GM10266 (cell line): Measurements from ENCODE around the gene CDH2.

Source experiments
- DNase-seq: peaks from one replicate; pipeline ENCODE4 v3.0.0; 2012; ENCODE audit errors: extremely low spot score
- CTCF ChIP-seq: IDR thresholded peaks from 2 replicates; pipeline ENCODE4 v1.5.1; 2012; ENCODE audit warnings: mild to moderate bottlenecking, low read depth; ENCODE audit not compliant: control insufficient read depth, insufficient read depth; ENCODE audit errors: missing control alignments

Gene CDH2

GRCh38 chr18:28193177-28193778 lies 16.3 kb upstream of the CDH2 start:
- no peak for DNase-seq
- no peak for TF ChIP-seq CTCF

DNA sequence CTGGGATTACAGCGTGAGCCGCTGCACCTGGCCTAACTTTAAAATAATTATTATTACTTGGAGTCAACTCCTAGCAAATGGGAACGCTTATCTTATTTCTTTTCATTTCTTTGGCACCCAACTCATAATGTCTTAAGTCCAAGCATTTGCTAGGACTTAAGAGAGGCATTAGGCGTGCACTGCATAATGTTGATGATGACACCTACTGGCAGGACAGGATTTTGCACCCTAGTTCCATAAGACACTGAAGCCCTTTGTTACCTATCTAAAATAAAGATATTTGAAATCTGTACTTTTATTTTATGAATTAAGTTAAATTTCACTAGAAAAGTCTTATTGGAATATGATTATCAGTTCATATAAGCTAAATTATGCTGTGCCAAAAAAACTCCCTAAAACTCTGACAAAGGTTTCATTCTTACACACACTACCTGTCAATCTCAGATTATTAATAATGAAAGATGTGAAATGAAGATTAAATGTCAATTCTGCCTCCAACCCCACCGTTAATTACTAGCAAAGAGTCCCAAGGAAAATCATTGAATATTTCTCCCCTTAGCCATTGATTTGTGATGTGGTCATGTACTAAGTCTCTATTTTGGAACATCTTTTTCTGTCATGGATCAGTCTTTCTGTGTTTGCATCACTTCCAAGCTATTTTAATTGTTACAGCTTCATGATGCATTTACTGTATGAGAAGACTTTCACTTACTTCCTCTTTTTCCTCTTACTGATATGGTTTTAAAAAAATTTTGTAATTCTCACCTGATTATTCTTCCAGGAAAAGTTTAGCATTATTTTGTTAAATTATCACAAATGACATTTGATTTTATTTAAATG lies 12.7 kb upstream of the CDH2 start:
- TF ChIP-seq CTCF: peak; percentile 59
- DNase-seq: peak; percentile 36

DNA sequence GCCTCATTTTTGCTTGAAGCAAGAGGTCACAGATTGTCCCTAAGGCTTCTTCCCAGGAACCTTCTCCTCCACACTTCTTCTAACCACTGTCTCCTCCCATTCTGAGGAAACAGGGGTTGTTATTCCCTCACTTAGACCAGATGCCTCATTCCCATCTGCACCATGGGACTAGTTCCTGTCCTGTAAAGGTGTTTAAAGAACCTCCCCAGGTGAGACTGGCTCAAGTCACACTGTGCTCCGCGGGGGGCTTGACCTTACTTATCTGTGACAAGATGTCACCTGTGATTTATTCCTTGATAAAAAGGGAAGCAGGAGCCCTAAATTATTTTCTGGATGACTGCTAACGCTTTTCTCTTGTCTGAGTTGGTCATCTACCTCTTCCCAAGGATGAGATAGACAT lies 8.2 kb upstream of the CDH2 start:
- no peak for TF ChIP-seq CTCF
- DNase-seq: no peak

- no peak for TF ChIP-seq CTCF
- no peak for DNase-seq
Measured at GRCh38 chr18:28183418-28184078, 6.6 kb upstream of the CDH2 start.

DNA sequence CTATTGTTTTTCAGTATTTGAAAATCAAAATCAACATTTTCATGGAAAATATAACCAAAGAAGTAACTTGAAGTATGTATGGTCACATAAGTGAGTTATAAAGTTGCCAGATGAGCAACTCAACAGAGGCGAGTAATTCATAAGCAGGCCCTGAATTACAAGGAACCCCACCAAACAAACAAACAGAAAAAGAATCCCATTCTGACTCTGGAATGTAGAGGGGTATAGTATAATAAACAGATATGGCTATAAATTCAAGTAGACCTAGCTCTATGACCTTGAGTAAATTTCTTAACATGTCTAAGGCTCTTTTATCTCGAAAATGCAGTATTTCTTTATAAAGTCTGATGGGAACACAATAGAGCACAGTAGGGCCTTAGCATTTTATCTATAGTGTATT lies 4.7 kb upstream of the CDH2 start:
- DNase-seq: no peak
- no peak for TF ChIP-seq CTCF

GRCh38 chr18:28178720-28179119 lies 1.8 kb upstream of the CDH2 start:
- peak; percentile 13 for DNase-seq

More at GRCh38 chr18:28178720-28179119, 1.8 kb upstream of the CDH2 start:
- TF ChIP-seq CTCF: no peak
